GM06990 (cell line): ENCODE data around the gene EP400.

Experiments used
- DNase-seq: peaks from one replicate; pipeline ENCODE4 v3.0.0-alpha.2; 2011; ENCODE audit not compliant: insufficient read length; ENCODE audit errors: extremely low read depth
- H3K27me3 ChIP-seq: replicated peaks from 2 replicates; pipeline ENCODE4 v1.6.0; 2011; ENCODE audit warnings: low read length; ENCODE audit not compliant: control insufficient read depth, insufficient read depth
- H3K36me3 ChIP-seq: 2 replicates; pipeline ENCODE4 v1.5.1; 2011; ENCODE audit warnings: low read length; ENCODE audit not compliant: control insufficient read depth, insufficient read depth
- H3K4me3 ChIP-seq: replicated peaks from 2 replicates; pipeline ENCODE4 v1.5.1; 2011; ENCODE audit warnings: low read depth, mild to moderate bottlenecking, control low read depth, low read length
- TF ChIP-seq, protein P1 (sequence below): IDR thresholded peaks from 2 replicates; pipeline ENCODE4 v1.5.1; 2011; ENCODE audit warnings: low read length, control low read depth, mild to moderate bottlenecking, inconsistent platforms; ENCODE audit not compliant: insufficient read depth, poor library complexity, severe bottlenecking

Gene EP400

DNA sequence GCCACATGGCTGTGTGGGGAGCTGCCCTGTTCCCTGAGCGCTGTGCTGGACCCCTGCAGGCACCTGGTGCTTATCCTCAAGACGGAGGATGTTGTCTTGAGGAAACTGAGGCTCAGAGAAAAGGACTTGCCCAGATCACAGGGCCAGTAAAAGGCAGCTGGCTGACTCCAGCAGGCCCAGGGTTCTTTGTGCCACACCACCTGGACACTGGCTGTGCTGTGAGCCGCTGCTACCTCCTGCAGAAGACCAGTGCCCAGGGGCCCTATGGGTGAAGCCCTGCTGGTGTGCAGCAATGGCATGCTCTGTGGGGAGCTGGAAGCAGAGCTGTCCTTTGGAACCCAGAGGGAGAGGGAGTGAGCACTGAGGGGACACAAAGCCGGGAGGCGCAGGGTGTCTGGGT lies 118.5 kb downstream of the EP400 start:
- DNase-seq, result no peak
- TF ChIP-seq, protein P1, sequence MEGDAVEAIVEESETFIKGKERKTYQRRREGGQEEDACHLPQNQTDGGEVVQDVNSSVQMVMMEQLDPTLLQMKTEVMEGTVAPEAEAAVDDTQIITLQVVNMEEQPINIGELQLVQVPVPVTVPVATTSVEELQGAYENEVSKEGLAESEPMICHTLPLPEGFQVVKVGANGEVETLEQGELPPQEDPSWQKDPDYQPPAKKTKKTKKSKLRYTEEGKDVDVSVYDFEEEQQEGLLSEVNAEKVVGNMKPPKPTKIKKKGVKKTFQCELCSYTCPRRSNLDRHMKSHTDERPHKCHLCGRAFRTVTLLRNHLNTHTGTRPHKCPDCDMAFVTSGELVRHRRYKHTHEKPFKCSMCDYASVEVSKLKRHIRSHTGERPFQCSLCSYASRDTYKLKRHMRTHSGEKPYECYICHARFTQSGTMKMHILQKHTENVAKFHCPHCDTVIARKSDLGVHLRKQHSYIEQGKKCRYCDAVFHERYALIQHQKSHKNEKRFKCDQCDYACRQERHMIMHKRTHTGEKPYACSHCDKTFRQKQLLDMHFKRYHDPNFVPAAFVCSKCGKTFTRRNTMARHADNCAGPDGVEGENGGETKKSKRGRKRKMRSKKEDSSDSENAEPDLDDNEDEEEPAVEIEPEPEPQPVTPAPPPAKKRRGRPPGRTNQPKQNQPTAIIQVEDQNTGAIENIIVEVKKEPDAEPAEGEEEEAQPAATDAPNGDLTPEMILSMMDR, result no peak
- peaks cover 23% of the 10 kb centered on the region for H3K36me3 ChIP-seq
- H3K4me3 ChIP-seq, result no peak overlapping the region
- H3K27me3 ChIP-seq, result no peaks in the 10 kb centered on the region

DNA sequence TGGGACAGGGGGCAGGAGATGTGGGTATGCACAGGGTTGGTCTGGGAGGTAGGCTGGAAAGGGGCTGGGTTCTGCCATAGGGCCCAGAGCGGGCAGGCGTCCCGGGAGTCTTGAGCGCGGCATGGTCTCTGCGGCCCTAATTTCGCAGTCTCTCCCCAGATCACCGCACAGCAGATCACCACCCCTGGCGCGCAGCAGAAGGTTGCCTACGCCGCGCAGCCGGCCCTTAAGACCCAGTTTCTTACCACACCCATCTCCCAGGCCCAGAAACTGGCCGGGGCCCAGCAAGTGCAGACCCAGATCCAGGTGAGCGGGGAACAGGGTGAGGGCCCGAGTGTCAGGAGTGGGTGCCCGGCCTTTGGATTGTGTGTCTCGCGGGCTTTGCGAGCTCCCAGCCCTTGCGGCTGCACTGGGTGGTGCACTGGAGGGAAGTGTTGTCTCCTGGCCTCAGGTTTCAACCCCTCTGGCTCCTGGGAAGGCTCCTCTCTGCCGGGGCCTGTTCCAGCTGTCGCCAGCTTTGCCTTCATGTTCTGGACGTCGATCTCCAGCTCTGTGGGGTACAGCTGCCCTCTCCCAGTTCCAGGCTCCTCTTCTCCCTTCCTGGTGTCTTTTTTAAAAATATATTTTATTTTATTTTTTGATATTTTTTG lies 119.7 kb downstream of the EP400 start:
- no peak for DNase-seq
- TF ChIP-seq, protein P1, result no peak
- Histone ChIP-seq H3K36me3 (peaks cover 23% of the 10 kb centered on the region), H3K4me3 (no peak overlapping the region), H3K27me3 (no peaks in the 10 kb centered on the region)

DNA sequence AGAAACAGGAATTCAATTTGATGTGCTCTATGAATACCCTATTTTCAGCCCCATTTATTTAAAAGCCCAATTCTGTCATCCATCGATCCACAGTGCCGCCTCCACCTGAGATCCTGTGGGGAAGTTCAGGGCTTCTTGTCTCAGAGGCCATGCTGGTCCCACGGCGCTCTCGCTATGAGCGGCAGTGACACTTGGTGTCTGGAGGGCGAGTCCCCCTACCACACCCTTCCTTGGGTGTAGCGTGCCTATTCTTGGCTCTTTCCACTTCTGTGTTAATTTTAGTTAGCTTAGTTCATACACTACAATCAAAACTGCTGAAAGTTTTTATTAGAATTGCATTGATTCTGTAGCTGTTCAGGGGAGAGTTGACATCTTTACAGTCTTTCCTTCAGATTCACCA lies 120.6 kb downstream of the EP400 start:
- TF ChIP-seq, protein P1, result no peak
- DNase-seq, result no peak
- Histone ChIP-seq H3K27me3 (no peaks in the 10 kb centered on the region), H3K4me3 (no peak overlapping the region), H3K36me3 (peaks cover 21% of the 10 kb centered on the region)

DNA sequence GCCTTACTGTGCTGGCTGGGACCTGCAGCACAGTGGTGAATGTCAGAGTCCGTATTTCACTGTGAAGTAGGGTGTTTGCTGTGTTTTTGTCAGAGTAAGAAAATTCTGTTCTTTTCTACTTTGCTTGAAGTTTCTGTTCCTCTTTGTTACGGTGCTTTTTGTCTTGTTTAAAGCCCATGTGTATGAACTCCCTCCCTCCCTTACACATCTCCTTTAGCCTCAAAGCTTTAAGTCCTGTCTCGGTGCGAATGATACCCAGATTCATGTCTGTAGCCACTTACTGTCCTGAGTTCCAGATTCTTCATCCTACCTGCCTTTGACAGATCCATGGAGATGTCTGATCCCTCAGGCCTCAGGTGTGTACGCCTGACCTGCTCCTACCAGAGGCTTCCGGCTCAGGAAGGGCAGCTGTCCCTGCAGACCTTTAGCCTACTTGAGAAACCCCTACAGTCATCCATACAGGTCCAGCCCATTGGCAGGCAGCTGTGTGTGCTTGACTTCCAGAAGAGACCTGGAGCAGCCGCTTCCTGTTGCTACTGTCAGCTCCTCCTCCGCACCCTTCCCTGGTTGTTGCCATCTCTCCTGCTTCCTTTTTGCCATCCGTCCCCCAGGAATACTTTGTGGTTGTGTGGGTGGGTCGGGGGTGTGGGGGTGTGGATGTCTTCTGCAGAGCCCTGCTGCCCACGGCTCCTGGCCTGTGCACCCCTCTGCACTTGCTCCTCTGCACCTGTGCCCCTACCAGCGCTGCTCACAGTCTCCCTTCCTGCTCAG lies 121.5 kb downstream of the EP400 start:
- peaks cover 26% of the 10 kb centered on the region for H3K36me3 ChIP-seq
- DNase-seq, result peak; percentile 76
- TF ChIP-seq, protein P1, result no peak
- H3K4me3 ChIP-seq, result peak overlapping the region; percentile 37; the same call in 1 of the 2 replicates
- H3K27me3 ChIP-seq, result no peaks in the 10 kb centered on the region

DNA sequence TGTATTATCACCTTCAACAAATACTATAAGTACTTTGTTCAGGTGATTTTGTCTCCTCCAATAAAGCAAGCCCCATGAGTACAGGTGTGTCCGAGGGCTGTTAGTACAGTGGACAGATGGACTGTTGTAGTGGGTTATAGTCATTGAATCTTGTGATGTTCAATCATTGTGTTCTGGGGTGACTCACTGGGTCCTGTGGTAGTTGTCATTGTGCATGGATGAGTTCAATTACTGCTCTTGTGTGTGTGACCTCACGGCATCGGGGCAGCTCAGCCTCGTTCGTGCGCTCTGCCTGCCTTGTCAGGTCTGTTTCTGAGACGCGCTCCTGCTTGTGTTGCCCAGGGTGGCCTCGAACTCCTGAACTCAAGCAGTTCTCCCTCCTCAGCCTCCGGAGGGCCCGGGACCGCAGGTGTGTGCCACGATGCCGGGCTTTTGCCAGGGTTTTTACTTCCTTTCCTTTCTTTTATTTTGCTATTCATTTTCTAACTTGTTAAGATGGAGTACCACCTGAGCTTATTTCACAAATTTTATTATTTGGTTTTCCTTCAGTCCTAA lies 122.2 kb downstream of the EP400 start:
- TF ChIP-seq, protein P1, result no peak
- DNase-seq, result no peak
- H3K27me3 ChIP-seq, result no peaks in the 10 kb centered on the region
- H3K36me3 ChIP-seq, result peaks cover 28% of the 10 kb centered on the region
- no peak overlapping the region for H3K4me3 ChIP-seq
